ENCODE results near the gene SYNJ2BP. TPM values are rescaled to one million over a fixed set of nuclear protein-coding genes. Genes with fewer than 3 reads are reported as not detected.
"Not testable (repeated sequence)": the region's sequence is repeated elsewhere in the genome, so short reads cannot be mapped to it uniquely, and the experiment has no call there.

The SYNJ2BP gene
- 34.4 TPM for total RNA-seq (ENCODE audit: insufficient read depth, low replicate concordance)

GRCh38 chr14:70416725-70417349 is at the start of gene SYNJ2BP:
Gene SYNJ2BP, minus strand, starts transcription at chr14:70417090. Its CDS starts 127 bp downstream, at chr14:70416963.
- peak; percentile 74 for DNase-seq (ENCODE audit: low spot score)

GRCh38 chr14:70454731-70455130 is 37.8 kb upstream of the SYNJ2BP start:
- DNase-seq (ENCODE audit: low spot score), result peak; percentile 13

GRCh38 chr14:70451874-70452273 is 35.0 kb upstream of the SYNJ2BP start, which contains the start of gene ADAM21:
Gene ADAM21, plus strand, starts transcription at chr14:70452174. Its CDS starts 5,326 bp downstream, at chr14:70457500.
- no peak for DNase-seq (ENCODE audit: low spot score)

- no peak for DNase-seq (ENCODE audit: low spot score)
These were observed 31.9 kb upstream of the SYNJ2BP start for GRCh38 chr14:70448633-70449340.

- no peak for DNase-seq (ENCODE audit: low spot score)
These were observed 25.9 kb upstream of the SYNJ2BP start for GRCh38 chr14:70442750-70443149.

GRCh38 chr14:70441641-70442040 is 24.8 kb upstream of the SYNJ2BP start:
- no peak for DNase-seq (ENCODE audit: low spot score)

- DNase-seq (ENCODE audit: low spot score), result no peak
These were observed 20.0 kb upstream of the SYNJ2BP start for GRCh38 chr14:70436867-70437266.

GRCh38 chr14:70426555-70426954 is 9.7 kb upstream of the SYNJ2BP start:
- not testable (repeated sequence) for DNase-seq (ENCODE audit: low spot score)

- DNase-seq (ENCODE audit: low spot score), result no peak
These were observed 8.5 kb upstream of the SYNJ2BP start for GRCh38 chr14:70425354-70425753.

- no peak for DNase-seq (ENCODE audit: low spot score)
These were observed 5.6 kb upstream of the SYNJ2BP start for GRCh38 chr14:70422538-70422937.

GRCh38 chr14:70419270-70419931 is 2.5 kb upstream of the SYNJ2BP start:
- not testable (repeated sequence) for DNase-seq (ENCODE audit: low spot score)

GRCh38 chr14:70416338-70416724 is 559 bp downstream of the SYNJ2BP start:
- peak; percentile 15 for DNase-seq (ENCODE audit: low spot score)

- DNase-seq (ENCODE audit: low spot score), result no peak
These were observed 1.1 kb downstream of the SYNJ2BP start for GRCh38 chr14:70415788-70416187.

GRCh38 chr14:70407621-70408020 is 9.3 kb downstream of the SYNJ2BP start:
- DNase-seq (ENCODE audit: low spot score), result no peak

- DNase-seq (ENCODE audit: low spot score), result not testable (repeated sequence)
These were observed 10.7 kb downstream of the SYNJ2BP start for GRCh38 chr14:70406216-70406615.

- DNase-seq (ENCODE audit: low spot score), result not testable (repeated sequence)
These were observed 13.6 kb downstream of the SYNJ2BP start for GRCh38 chr14:70403335-70403734.

- no peak for DNase-seq (ENCODE audit: low spot score)
These were observed 15.2 kb downstream of the SYNJ2BP start for GRCh38 chr14:70401643-70402042.

- DNase-seq (ENCODE audit: low spot score), result no peak
These were observed 18.0 kb downstream of the SYNJ2BP start for GRCh38 chr14:70398706-70399431.

- DNase-seq (ENCODE audit: low spot score), result no peak
These were observed 18.6 kb downstream of the SYNJ2BP start for GRCh38 chr14:70398280-70398679.

GRCh38 chr14:70397746-70398145 is 19.1 kb downstream of the SYNJ2BP start:
- no peak for DNase-seq (ENCODE audit: low spot score)

GRCh38 chr14:70394674-70395306 is 22.1 kb downstream of the SYNJ2BP start:
- no peak for DNase-seq (ENCODE audit: low spot score)
